Measurements from ENCODE around the gene UPP1. TPM values are rescaled to one million over a fixed set of nuclear protein-coding genes. Genes with fewer than 3 reads are reported as not detected.

Gene UPP1
- total and polyA plus RNA-seq, 10 of the 15 experiments (the other 5 are each of a cell fraction or from before 2014, with no cell fraction given): 0.93 to 7.9 (median 3.8) TPM

DNA sequence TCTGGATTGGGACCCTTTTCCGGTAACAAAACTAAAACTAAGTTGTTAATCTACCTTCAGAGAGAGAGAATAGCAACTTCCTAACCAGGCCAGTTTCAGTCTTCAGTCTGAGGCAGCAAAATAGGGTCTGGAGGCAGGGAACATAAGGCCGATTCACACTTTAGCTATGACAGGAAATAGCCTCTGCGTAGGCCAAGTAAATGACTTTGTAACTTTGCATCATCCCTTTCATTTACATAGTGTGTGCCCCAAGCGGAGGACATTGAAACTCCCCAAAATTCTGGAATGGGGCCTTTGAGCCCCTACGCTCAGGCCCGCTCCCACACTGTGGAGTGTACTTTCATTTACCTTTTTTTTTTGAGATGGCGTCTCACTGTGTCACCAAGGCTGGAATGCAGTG lies 1.7 kb upstream of the UPP1 start (continued):
- TF ChIP-seq TAF1 (IDR thresholded peaks at IDR 0.05; ENCODE audit: borderline replicate concordance, low read depth, low read length): peak; percentile 56; the same call in 1 of the 2 replicates
- TF ChIP-seq POU2F2 (IDR thresholded peaks at IDR 0.05; ENCODE audit: borderline replicate concordance, low read depth, low read length): peak; percentile 80; the same call in 2 of the 3 replicates
- TF ChIP-seq, protein P1, sequence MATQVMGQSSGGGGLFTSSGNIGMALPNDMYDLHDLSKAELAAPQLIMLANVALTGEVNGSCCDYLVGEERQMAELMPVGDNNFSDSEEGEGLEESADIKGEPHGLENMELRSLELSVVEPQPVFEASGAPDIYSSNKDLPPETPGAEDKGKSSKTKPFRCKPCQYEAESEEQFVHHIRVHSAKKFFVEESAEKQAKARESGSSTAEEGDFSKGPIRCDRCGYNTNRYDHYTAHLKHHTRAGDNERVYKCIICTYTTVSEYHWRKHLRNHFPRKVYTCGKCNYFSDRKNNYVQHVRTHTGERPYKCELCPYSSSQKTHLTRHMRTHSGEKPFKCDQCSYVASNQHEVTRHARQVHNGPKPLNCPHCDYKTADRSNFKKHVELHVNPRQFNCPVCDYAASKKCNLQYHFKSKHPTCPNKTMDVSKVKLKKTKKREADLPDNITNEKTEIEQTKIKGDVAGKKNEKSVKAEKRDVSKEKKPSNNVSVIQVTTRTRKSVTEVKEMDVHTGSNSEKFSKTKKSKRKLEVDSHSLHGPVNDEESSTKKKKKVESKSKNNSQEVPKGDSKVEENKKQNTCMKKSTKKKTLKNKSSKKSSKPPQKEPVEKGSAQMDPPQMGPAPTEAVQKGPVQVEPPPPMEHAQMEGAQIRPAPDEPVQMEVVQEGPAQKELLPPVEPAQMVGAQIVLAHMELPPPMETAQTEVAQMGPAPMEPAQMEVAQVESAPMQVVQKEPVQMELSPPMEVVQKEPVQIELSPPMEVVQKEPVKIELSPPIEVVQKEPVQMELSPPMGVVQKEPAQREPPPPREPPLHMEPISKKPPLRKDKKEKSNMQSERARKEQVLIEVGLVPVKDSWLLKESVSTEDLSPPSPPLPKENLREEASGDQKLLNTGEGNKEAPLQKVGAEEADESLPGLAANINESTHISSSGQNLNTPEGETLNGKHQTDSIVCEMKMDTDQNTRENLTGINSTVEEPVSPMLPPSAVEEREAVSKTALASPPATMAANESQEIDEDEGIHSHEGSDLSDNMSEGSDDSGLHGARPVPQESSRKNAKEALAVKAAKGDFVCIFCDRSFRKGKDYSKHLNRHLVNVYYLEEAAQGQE (IDR thresholded peaks at IDR 0.05; ENCODE audit: low read depth, low read length): no peak
- TF ChIP-seq SRF (IDR thresholded peaks at IDR 0.05; ENCODE audit: low read depth in 2 of 2, low read length in 2 of 2): no peak
- peak; percentile 39 to 63; a peak in 3 of 4 replicates for TF ChIP-seq IKZF2 (IDR thresholded peaks at IDR 0.05)
- TF ChIP-seq MTA2 (IDR thresholded peaks at IDR 0.05; ENCODE audit: low read depth): peak; percentile 53; the same call in 1 of the 2 replicates
- no peak for TF ChIP-seq ZNF24 (IDR thresholded peaks at IDR 0.05)
- TF ChIP-seq, protein P2, sequence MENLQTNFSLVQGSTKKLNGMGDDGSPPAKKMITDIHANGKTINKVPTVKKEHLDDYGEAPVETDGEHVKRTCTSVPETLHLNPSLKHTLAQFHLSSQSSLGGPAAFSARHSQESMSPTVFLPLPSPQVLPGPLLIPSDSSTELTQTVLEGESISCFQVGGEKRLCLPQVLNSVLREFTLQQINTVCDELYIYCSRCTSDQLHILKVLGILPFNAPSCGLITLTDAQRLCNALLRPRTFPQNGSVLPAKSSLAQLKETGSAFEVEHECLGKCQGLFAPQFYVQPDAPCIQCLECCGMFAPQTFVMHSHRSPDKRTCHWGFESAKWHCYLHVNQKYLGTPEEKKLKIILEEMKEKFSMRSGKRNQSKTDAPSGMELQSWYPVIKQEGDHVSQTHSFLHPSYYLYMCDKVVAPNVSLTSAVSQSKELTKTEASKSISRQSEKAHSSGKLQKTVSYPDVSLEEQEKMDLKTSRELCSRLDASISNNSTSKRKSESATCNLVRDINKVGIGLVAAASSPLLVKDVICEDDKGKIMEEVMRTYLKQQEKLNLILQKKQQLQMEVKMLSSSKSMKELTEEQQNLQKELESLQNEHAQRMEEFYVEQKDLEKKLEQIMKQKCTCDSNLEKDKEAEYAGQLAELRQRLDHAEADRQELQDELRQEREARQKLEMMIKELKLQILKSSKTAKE (IDR thresholded peaks at IDR 0.05; ENCODE audit: low read depth, poor library complexity, severe bottlenecking): peak; percentile 42
- peak; percentile 26; the same call in 1 of the 2 replicates for TF ChIP-seq RUNX3 (IDR thresholded peaks at IDR 0.05; ENCODE audit: low read length)
- no peak for TF ChIP-seq KLF5 (IDR thresholded peaks at IDR 0.05; ENCODE audit: partially characterized antibody)
- TF ChIP-seq RCOR1 (conservative IDR thresholded peaks at IDR 0.05; ENCODE audit: low read depth, low read length): no peak
- TF ChIP-seq, protein P3, sequence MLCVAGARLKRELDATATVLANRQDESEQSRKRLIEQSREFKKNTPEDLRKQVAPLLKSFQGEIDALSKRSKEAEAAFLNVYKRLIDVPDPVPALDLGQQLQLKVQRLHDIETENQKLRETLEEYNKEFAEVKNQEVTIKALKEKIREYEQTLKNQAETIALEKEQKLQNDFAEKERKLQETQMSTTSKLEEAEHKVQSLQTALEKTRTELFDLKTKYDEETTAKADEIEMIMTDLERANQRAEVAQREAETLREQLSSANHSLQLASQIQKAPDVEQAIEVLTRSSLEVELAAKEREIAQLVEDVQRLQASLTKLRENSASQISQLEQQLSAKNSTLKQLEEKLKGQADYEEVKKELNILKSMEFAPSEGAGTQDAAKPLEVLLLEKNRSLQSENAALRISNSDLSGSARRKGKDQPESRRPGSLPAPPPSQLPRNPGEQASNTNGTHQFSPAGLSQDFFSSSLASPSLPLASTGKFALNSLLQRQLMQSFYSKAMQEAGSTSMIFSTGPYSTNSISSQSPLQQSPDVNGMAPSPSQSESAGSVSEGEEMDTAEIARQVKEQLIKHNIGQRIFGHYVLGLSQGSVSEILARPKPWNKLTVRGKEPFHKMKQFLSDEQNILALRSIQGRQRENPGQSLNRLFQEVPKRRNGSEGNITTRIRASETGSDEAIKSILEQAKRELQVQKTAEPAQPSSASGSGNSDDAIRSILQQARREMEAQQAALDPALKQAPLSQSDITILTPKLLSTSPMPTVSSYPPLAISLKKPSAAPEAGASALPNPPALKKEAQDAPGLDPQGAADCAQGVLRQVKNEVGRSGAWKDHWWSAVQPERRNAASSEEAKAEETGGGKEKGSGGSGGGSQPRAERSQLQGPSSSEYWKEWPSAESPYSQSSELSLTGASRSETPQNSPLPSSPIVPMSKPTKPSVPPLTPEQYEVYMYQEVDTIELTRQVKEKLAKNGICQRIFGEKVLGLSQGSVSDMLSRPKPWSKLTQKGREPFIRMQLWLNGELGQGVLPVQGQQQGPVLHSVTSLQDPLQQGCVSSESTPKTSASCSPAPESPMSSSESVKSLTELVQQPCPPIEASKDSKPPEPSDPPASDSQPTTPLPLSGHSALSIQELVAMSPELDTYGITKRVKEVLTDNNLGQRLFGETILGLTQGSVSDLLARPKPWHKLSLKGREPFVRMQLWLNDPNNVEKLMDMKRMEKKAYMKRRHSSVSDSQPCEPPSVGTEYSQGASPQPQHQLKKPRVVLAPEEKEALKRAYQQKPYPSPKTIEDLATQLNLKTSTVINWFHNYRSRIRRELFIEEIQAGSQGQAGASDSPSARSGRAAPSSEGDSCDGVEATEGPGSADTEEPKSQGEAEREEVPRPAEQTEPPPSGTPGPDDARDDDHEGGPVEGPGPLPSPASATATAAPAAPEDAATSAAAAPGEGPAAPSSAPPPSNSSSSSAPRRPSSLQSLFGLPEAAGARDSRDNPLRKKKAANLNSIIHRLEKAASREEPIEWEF (IDR thresholded peaks at IDR 0.05; ENCODE audit: insufficient replicate concordance, low read depth, low read length): no peak
- no peak for TF ChIP-seq NR2C2 (IDR thresholded peaks at IDR 0.05; ENCODE audit: borderline replicate concordance, control insufficient read depth, insufficient read length, low read depth)
- 0 out of 2 replicates have a peak, but pooled peaks have one; percentile 15 for TF ChIP-seq IRF4 (IDR thresholded peaks at IDR 0.05; ENCODE audit: low read depth, low read length)
- no peak for TF ChIP-seq ASH2L (IDR thresholded peaks at IDR 0.05; ENCODE audit: borderline replicate concordance, low read depth)
- TF ChIP-seq EGR1 (IDR thresholded peaks at IDR 0.05; ENCODE audit: borderline replicate concordance in 1 of 2, low read depth in 2 of 2, low read length in 2 of 2): 0 out of 3 replicates have a peak, but pooled peaks of 1 of the 2 experiments have one; percentile 15
- no peak for TF ChIP-seq MXI1 (IDR thresholded peaks at IDR 0.05; ENCODE audit: low read depth, low read length)
- TF ChIP-seq YY1 (IDR thresholded peaks at IDR 0.05; ENCODE audit: low read depth, low read length): no peak
- TF ChIP-seq GABPA (IDR thresholded peaks at IDR 0.05; ENCODE audit: low read depth): peak; percentile 43; the same call in 1 of the 2 replicates
- TF ChIP-seq SIX5 (IDR thresholded peaks at IDR 0.05; ENCODE audit: low read depth, low read length, severe bottlenecking): no peak
